Tibial artery (tissue), 4 donors: ENCODE measurements around the gene DHRS13.

ENCODE experiments used
- DNase-seq, 2 donors: peaks; one replicate each; pipeline ENCODE4 v3.0.0-alpha.2; 2019
- H3K27ac ChIP-seq, 2 donors: fragments of 200-600 bp; sonication (generic) in 1 of 2; 1 replicate in 1 of 2; 2 replicates in 1 of 2; pipeline ENCODE4 v1.5.1; 2018 to 2019; ENCODE audit warnings: mild to moderate bottlenecking in 1 of 2
- H3K27me3 ChIP-seq, 2 donors: fragments of 200-600 bp; sonication (generic) in 1 of 2; one replicate each; pipeline versions ENCODE4 v1.5.1 to v1.6.0; 2016 to 2019
- H3K36me3 ChIP-seq, 3 donors: fragments of 200-600 bp; sonication (generic) in 2 of 3; one replicate each; pipeline ENCODE4 v1.5.1; 2016 to 2019; ENCODE audit warnings: mild to moderate bottlenecking in 2 of 3
- H3K4me1 ChIP-seq, 4 donors: fragments of 200-600 bp; sonication (generic) in 2 of 4; 1 replicate in 3 of 4; 2 replicates in 1 of 4; pipeline ENCODE4 v1.5.1; 2016 to 2019
- H3K4me3 ChIP-seq, 2 donors: fragments of 200-600 bp; sonication (generic) in 1 of 2; 1 replicate in 1 of 2; 2 replicates in 1 of 2; pipeline ENCODE4 v1.5.1; 2018 to 2019; ENCODE audit warnings: mild to moderate bottlenecking in 2 of 2
- H3K9me3 ChIP-seq, 3 donors: fragments of 200-600 bp; sonication (generic) in 1 of 3; one replicate each; pipeline ENCODE4 v1.5.1; 2016 to 2019
- intact Hi-C: fragments of 100-400 bp; cut with DNase I; formaldehyde crosslinking; loops from one replicate; pipeline ENCODE4 v1.15.0; 2023; ENCODE audit warnings: low total_unique reads
- TF ChIP-seq, protein P1 (sequence below), 2 experiments: fragments of 200-600 bp in 1 of 2; fragments of 450-650 bp in 1 of 2; IDR thresholded peaks; one replicate each; pipeline ENCODE4 v1.5.1; 2017 to 2019; ENCODE audit warnings: antibody characterized with exemption in 2 of 2, mild to moderate bottlenecking in 1 of 2, moderate library complexity in 1 of 2

Gene DHRS13

GRCh38 chr17:28929787-28930186, 26.9 kb upstream of the DHRS13 start:
- peaks cover 0 to 5% (median 0%) of the 10 kb centered on the region in 3 donors for H3K9me3 ChIP-seq
- no peak overlapping the region for H3K27ac ChIP-seq
- intact Hi-C loops, result no loop called here
- no peak for DNase-seq
- no peaks in the 10 kb centered on the region for H3K27me3 ChIP-seq
- H3K36me3 ChIP-seq, result peaks cover 0 to 16% (median 10%) of the 10 kb centered on the region in 3 donors
- no peak overlapping the region for H3K4me3 ChIP-seq
- peaks cover 0 to 21% (median 7%) of the 10 kb centered on the region in 4 donors for H3K4me1 ChIP-seq
- TF ChIP-seq, protein P1, sequence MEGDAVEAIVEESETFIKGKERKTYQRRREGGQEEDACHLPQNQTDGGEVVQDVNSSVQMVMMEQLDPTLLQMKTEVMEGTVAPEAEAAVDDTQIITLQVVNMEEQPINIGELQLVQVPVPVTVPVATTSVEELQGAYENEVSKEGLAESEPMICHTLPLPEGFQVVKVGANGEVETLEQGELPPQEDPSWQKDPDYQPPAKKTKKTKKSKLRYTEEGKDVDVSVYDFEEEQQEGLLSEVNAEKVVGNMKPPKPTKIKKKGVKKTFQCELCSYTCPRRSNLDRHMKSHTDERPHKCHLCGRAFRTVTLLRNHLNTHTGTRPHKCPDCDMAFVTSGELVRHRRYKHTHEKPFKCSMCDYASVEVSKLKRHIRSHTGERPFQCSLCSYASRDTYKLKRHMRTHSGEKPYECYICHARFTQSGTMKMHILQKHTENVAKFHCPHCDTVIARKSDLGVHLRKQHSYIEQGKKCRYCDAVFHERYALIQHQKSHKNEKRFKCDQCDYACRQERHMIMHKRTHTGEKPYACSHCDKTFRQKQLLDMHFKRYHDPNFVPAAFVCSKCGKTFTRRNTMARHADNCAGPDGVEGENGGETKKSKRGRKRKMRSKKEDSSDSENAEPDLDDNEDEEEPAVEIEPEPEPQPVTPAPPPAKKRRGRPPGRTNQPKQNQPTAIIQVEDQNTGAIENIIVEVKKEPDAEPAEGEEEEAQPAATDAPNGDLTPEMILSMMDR (IDR thresholded peaks at IDR 0.05), result no peak

GRCh38 chr17:28928061-28928460, 25.2 kb upstream of the DHRS13 start:
- no peak for DNase-seq
- Histone ChIP-seq H3K27ac (no peak overlapping the region), H3K4me3 (no peak overlapping the region), H3K27me3 (no peaks in the 10 kb centered on the region), H3K36me3 (peaks cover 9 to 26% (median 20%) of the 10 kb centered on the region in 3 donors), H3K9me3 (peaks cover 0 to 5% (median 0%) of the 10 kb centered on the region in 3 donors), H3K4me1 (peaks cover 0 to 21% (median 6%) of the 10 kb centered on the region in 4 donors)
- TF ChIP-seq, protein P1 (IDR thresholded peaks at IDR 0.05), result no peak
- intact Hi-C loops, result no loop called here

- Histone ChIP-seq H3K27ac (no peak overlapping the region), H3K4me3 (no peak overlapping the region), H3K27me3 (no peaks in the 10 kb centered on the region), H3K9me3 (peaks cover 0 to 5% (median 0%) of the 10 kb centered on the region in 3 donors), H3K36me3 (peaks cover 21 to 37% (median 33%) of the 10 kb centered on the region in 3 donors), H3K4me1 (peaks cover 0 to 10% (median 6%) of the 10 kb centered on the region in 4 donors)
- TF ChIP-seq, protein P1 (IDR thresholded peaks at IDR 0.05), result no peak
- intact Hi-C loops, result no loop called here
- no peak for DNase-seq
Observed at GRCh38 chr17:28926786-28927185, 23.9 kb upstream of the DHRS13 start.

DNA sequence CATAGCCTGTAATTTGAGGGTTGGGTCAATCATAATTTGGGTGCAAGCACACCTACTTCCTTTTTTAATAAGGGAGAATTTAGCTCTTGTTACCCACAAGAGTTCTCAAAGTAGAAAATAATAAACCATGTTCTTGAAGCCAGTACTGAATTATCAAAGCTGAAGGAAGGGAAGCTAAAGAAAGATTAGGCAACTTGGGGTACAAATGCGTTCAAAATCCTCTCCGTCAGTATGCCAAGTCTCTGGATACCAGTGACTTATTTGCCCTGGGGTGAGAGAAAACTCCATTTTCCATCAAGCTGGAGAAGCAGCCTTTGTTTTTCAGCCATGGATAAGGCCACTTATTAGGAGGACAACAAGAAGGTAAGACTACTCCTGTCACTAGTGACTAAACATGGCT, 23.5 kb upstream of the DHRS13 start:
- H3K4me1 ChIP-seq, result peaks cover 0 to 10% (median 6%) of the 10 kb centered on the region in 4 donors
- peaks cover 24 to 41% (median 37%) of the 10 kb centered on the region in 3 donors for H3K36me3 ChIP-seq
- H3K4me3 ChIP-seq, result no peak overlapping the region
- TF ChIP-seq, protein P1 (IDR thresholded peaks at IDR 0.05), result no peak
- peaks cover 0 to 5% (median 0%) of the 10 kb centered on the region in 3 donors for H3K9me3 ChIP-seq
- H3K27me3 ChIP-seq, result no peaks in the 10 kb centered on the region
- intact Hi-C loops, result no loop called here
- H3K27ac ChIP-seq, result no peak overlapping the region
- no peak for DNase-seq

- H3K4me3 ChIP-seq, result no peak overlapping the region
- TF ChIP-seq, protein P1 (IDR thresholded peaks at IDR 0.05), result no peak
- no peaks in the 10 kb centered on the region for H3K27me3 ChIP-seq
- intact Hi-C loops, result no loop called here
- peaks cover 0 to 5% (median 0%) of the 10 kb centered on the region in 3 donors for H3K9me3 ChIP-seq
- peaks cover 28 to 45% (median 42%) of the 10 kb centered on the region in 3 donors for H3K36me3 ChIP-seq
- no peak overlapping the region for H3K27ac ChIP-seq
- DNase-seq, result no peak
- H3K4me1 ChIP-seq, result peaks cover 0 to 10% (median 6%) of the 10 kb centered on the region in 4 donors
Observed at GRCh38 chr17:28925912-28926365, 23.1 kb upstream of the DHRS13 start.
